HCT116 (cell line): ENCODE measurements around the gene CNTN4. TPM values are rescaled to one million over a fixed set of nuclear protein-coding genes. Genes with fewer than 3 reads are reported as not detected.

ENCODE experiments used
- ATAC-seq: fragments of 200-7000 bp; cut with Tn5 transposase; 2 replicates; pipeline ENCODE4 v1.9.1; 2020; ENCODE audit warnings: mild to moderate bottlenecking, moderate library complexity
- BruUV-seq: library from RNA; stranded (reverse); fragments of 400-500 nt; replicated peaks from 2 replicates; lab custom pipeline; 2021; lab: Mats Ljungman, UMichigan
- CTCF ChIA-PET: fragments of 300-600 bp; sonication (Branson Sonifier 250); formaldehyde crosslinking; loops from one replicate; lab custom pipeline; 2021; ENCODE audit warnings: antibody characterized with exemption; lab: Charles Lee
- POLR2A ChIA-PET: fragments of 300-600, 350-600 bp; sonication (Branson Sonifier 250); formaldehyde crosslinking; loops from one replicate; lab custom pipeline; 2021; ENCODE audit warnings: antibody characterized with exemption; lab: Charles Lee
- RAD21 ChIA-PET, 2 experiments: fragments of 300-600 bp; sonication (Branson Sonifier 250); formaldehyde crosslinking; loops; one replicate each; lab custom pipeline; 2023; ENCODE audit warnings: low total read pairs in 2 of 2; ENCODE audit not compliant: uncharacterized antibody in 2 of 2, unreplicated experiment in 2 of 2, low non-redundant PET in 1 of 2; lab: Charles Lee
- DNase-seq: peaks from one replicate; pipeline ENCODE4 v3.0.0-alpha.2; 2010; ENCODE audit warnings: low read depth, low spot score
- H2AFZ ChIP-seq: fragments of 200-600 bp; shearing (Covaris generic), sonication (generic); 2 replicates; pipeline ENCODE4 v1.6.1; 2017; ENCODE audit warnings: low read depth, mixed run types, mixed read lengths, antibody characterized with exemption, low read length; ENCODE audit not compliant: poor library complexity, severe bottlenecking
- H3K27ac ChIP-seq: 2 replicates; pipeline ENCODE4 v1.5.1; 2012; ENCODE audit warnings: low read depth, low read length
- H3K27me3 ChIP-seq: fragments of 200-600 bp; sonication (generic); 2 replicates; pipeline ENCODE4 v1.6.1; 2016; ENCODE audit warnings: mixed run types, low read length, mixed read lengths; ENCODE audit not compliant: insufficient read depth
- H3K36me3 ChIP-seq, 2 experiments: fragments of 200-500 bp in 1 of 2; fragments of 200-600 bp in 1 of 2; sonication (Bioruptor generic) in 1 of 2; sonication (generic) in 1 of 2; 2 replicates each; pipeline versions ENCODE4 v1.5.1 to v1.6.1; 2014 to 2016; ENCODE audit warnings: low read length in 2 of 2, inconsistent platforms in 1 of 2, mixed read lengths in 1 of 2, mixed run types in 1 of 2; ENCODE audit not compliant: insufficient read depth in 2 of 2, control insufficient read depth in 1 of 2
- H3K4me1 ChIP-seq, 2 experiments: fragments of 200-600 bp in 1 of 2; sonication (generic) in 1 of 2; 2 replicates each; pipeline versions ENCODE4 v1.5.1 to v1.6.1; 2012 to 2017; ENCODE audit warnings: low read length in 2 of 2, inconsistent platforms in 1 of 2, mild to moderate bottlenecking in 1 of 2, mixed read lengths in 1 of 2, mixed run types in 1 of 2, moderate library complexity in 1 of 2; ENCODE audit not compliant: insufficient read depth in 2 of 2, control insufficient read depth in 1 of 2
- H3K4me2 ChIP-seq: fragments of 200-600 bp; sonication (generic); 2 replicates; pipeline ENCODE4 v1.6.1; 2017; ENCODE audit warnings: mixed run types, low read length, mixed read lengths
- H3K4me3 ChIP-seq, 2 experiments: fragments of 200-600 bp in 1 of 2; sonication (generic) in 1 of 2; replicated peaks in 1 of 2; 2 replicates each; pipeline ENCODE4 v1.5.1; 2011 to 2016; ENCODE audit warnings: low read length in 2 of 2, control low read depth in 1 of 2, low read depth in 1 of 2, mild to moderate bottlenecking in 1 of 2, mixed read lengths in 1 of 2, mixed run types in 1 of 2
- H3K79me2 ChIP-seq: fragments of 200-600 bp; sonication (generic); 2 replicates; pipeline ENCODE4 v1.6.1; 2017; ENCODE audit warnings: mild to moderate bottlenecking, mixed run types, low read length, moderate library complexity, mixed read lengths; ENCODE audit not compliant: insufficient read depth
- H3K9ac ChIP-seq: fragments of 200-600 bp; sonication (generic); 2 replicates; pipeline ENCODE4 v1.6.1; 2016; ENCODE audit warnings: low read length, mixed read lengths
- H3K9me2 ChIP-seq: fragments of 200-600 bp; sonication (generic), shearing (Covaris generic); 2 replicates; pipeline ENCODE4 v1.6.1; 2017; ENCODE audit warnings: mixed run types, mild to moderate bottlenecking, moderate library complexity; ENCODE audit not compliant: insufficient read depth
- H3K9me3 ChIP-seq, 2 experiments: fragments of 200-500 bp in 1 of 2; fragments of 200-600 bp in 1 of 2; sonication (Bioruptor generic) in 1 of 2; sonication (generic) in 1 of 2; 2 replicates each; pipeline ENCODE4 v1.6.1; 2014 to 2017; ENCODE audit warnings: low read length in 2 of 2, mixed read lengths in 2 of 2, inconsistent platforms in 1 of 2, low read depth in 1 of 2, mild to moderate bottlenecking in 1 of 2, mixed run types in 1 of 2, moderate library complexity in 1 of 2; ENCODE audit not compliant: control insufficient read depth in 1 of 2, insufficient read depth in 1 of 2
- H4K20me1 ChIP-seq: fragments of 200-600 bp; sonication (generic), shearing (Covaris generic); 2 replicates; pipeline ENCODE4 v1.6.1; 2017; ENCODE audit warnings: mixed run types, mild to moderate bottlenecking, moderate library complexity; ENCODE audit not compliant: insufficient read depth
- CBX3 ChIP-seq: IDR thresholded peaks from 2 replicates; pipeline ENCODE4 v1.6.1; 2012; ENCODE audit warnings: low read depth
- CEBPB ChIP-seq: IDR thresholded peaks from 2 replicates; pipeline ENCODE4 v1.6.1; 2012; ENCODE audit warnings: low read depth
- EGR1 ChIP-seq: IDR thresholded peaks from 2 replicates; pipeline ENCODE4 v1.6.1; 2012; ENCODE audit warnings: low read depth
- ELF1 ChIP-seq: IDR thresholded peaks from 2 replicates; pipeline ENCODE4 v1.6.1; 2012; ENCODE audit warnings: low read depth, borderline replicate concordance
- EZH2 ChIP-seq: fragments of 200-600 bp; sonication (generic); IDR thresholded peaks from 2 replicates; pipeline ENCODE4 v1.6.1; 2017; ENCODE audit warnings: antibody characterized with exemption, mixed run types
- EZH2phosphoT487 ChIP-seq: fragments of 200-600 bp; IDR thresholded peaks from 2 replicates; pipeline ENCODE4 v1.6.1; 2018; ENCODE audit warnings: antibody characterized with exemption, borderline replicate concordance
- POLR2AphosphoS5 ChIP-seq: IDR thresholded peaks from 2 replicates; pipeline ENCODE4 v1.6.1; 2011; ENCODE audit warnings: mild to moderate bottlenecking, low read depth, low read length, moderate library complexity
- SIN3A ChIP-seq: IDR thresholded peaks from 2 replicates; pipeline ENCODE4 v1.6.1; 2012; ENCODE audit warnings: low read depth
- TCF7L2 ChIP-seq: IDR thresholded peaks from 2 replicates; pipeline ENCODE4 v1.7.0; 2011; ENCODE audit warnings: borderline replicate concordance, inconsistent platforms; ENCODE audit not compliant: insufficient read depth, insufficient read length; ENCODE audit errors: extremely low read depth
- YY1 ChIP-seq: IDR thresholded peaks from 2 replicates; pipeline ENCODE4 v1.6.1; 2011; ENCODE audit warnings: low read length, low read depth, moderate library complexity, mild to moderate bottlenecking; ENCODE audit not compliant: insufficient replicate concordance; ENCODE audit errors: extremely low read depth
- ZFX ChIP-seq: fragments of 450-650 bp; IDR thresholded peaks from 2 replicates; pipeline ENCODE4 v1.6.1; 2017
- intact Hi-C: fragments of 100-400 bp; cut with micrococcal nuclease; formaldehyde crosslinking; loops from 2 replicates; pipeline ENCODE4 v1.10.0; 2022
- total RNA-seq: library from RNA; stranded (reverse); gene quantifications from one replicate; pipeline ENCODE4 v1.2.1, GENCODE V29; 2021; ENCODE audit not compliant: unreplicated experiment
- TF ChIP-seq, protein P1 (sequence below): IDR thresholded peaks from 2 replicates; pipeline ENCODE4 v1.6.1; 2012
- TF ChIP-seq, protein P2 (sequence below): IDR thresholded peaks from 2 replicates; pipeline ENCODE4 v1.6.1; 2011; ENCODE audit warnings: mild to moderate bottlenecking, low read length, moderate library complexity; ENCODE audit not compliant: insufficient replicate concordance; ENCODE audit errors: extremely low read depth
- TF ChIP-seq, protein P3 (sequence below): IDR thresholded peaks from 2 replicates; pipeline ENCODE4 v1.6.1; 2012

The CNTN4 gene
- total RNA-seq, 1 experiment from 2014 or later: not detected

DNA sequence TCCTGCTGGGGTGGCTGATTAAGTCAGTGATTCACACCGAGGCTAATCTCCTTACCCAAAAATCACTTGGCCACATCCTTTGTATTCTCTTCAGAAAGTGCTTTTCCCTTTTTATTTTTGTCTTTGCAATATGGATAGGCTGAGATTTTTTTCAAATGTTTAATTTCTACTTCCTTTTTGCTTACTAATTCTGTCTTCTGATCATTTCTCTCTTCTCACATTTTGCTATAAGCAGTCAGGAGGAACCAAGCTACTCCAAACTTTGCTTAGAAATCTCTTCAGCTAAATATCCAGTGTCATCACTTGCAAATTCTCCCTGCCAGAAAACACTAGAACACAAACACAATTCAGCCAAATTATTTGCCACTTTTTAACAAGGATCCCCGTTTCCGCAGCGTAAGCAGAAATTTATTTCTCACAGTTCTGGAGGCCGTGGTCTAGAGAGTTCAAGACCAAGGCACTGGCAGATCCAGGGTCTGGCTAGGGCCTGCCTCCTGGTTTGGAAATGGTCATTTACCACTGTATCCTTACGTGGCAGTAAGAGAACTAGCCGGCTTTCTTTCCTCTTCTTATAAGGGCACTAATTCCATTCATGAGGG, 906.6 kb downstream of the CNTN4 start:
- Histone ChIP-seq H4K20me1 (no peaks in the 10 kb centered on the region), H3K4me2 (no peak overlapping the region), H3K27me3 (no peaks in the 10 kb centered on the region), H3K4me1 (no peaks in the 10 kb centered on the region), H3K27ac (no peak overlapping the region), H3K36me3 (no peaks in the 10 kb centered on the region), H3K9me3 (no peaks in the 10 kb centered on the region), H3K4me3 (no peak overlapping the region), H3K9ac (no peak overlapping the region), H3K9me2 (no peaks in the 10 kb centered on the region), H2AFZ (no peak overlapping the region), H3K79me2 (no peaks in the 10 kb centered on the region)
- POLR2A ChIA-PET: no interaction called here
- DNase-seq (no peak), ATAC-seq (no peak)
- CTCF ChIA-PET: no interaction called here
- BruUV-seq: no TSS peak
- no peak for TF ChIP-seq CBX3
- RAD21 ChIA-PET: no interaction called here
- intact Hi-C loops: no loop called here

DNA sequence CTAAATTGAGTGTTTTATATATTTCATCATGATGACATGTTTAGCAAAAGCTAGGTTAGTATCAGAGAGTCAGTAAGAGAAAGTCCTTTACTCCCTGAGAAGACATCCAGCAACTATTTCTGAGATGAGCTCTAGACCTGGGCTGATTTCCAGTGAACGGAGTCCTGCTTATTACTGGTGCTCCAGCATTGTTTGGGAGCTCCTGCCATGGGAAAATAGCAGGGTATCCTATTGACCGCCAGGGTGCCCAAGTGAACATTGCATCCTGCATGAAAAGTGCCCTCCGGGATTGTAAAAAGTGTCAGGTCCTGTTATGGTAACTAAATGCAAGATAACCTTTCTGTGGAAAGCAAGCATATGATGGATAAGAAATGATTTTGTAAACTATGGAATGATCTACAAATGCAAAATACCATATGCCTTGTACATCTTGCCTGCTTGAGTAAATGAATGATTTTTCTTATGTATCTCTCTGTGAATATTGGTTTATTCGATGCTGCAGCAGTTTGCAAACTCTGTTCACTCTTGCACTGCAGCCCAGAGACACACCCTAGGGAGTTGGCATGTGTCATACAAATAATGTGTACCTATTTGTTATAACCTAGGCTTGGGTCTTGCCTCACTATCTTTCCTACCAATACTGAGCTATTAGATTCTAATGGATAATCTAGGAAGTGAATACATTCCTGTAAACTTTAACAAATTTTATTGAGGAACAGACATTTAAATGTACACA, 914.8 kb downstream of the CNTN4 start:
- Histone ChIP-seq H3K9me2 (no peaks in the 10 kb centered on the region), H3K4me1 (no peaks in the 10 kb centered on the region), H3K9me3 (no peaks in the 10 kb centered on the region), H3K4me2 (no peak overlapping the region), H3K4me3 (no peak overlapping the region), H3K79me2 (no peaks in the 10 kb centered on the region), H4K20me1 (no peaks in the 10 kb centered on the region), H3K27me3 (no peaks in the 10 kb centered on the region), H3K27ac (no peak overlapping the region), H2AFZ (no peak overlapping the region), H3K36me3 (no peaks in the 10 kb centered on the region), H3K9ac (no peak overlapping the region)
- CTCF ChIA-PET: no interaction called here
- intact Hi-C loops: no loop called here
- POLR2A ChIA-PET: no interaction called here
- ATAC-seq (no peak), DNase-seq (no peak)
- BruUV-seq: no TSS peak
- RAD21 ChIA-PET: no interaction called here
- TF ChIP-seq POLR2AphosphoS5 (no peak), SIN3A (no peak), ZFX (no peak), ELF1 (no peak), TCF7L2 (no peak), CEBPB (no peak), EGR1 (no peak), CBX3 (no peak), YY1 (no peak), EZH2phosphoT487 (no peak), EZH2 (no peak)
- TF ChIP-seq, protein P1, sequence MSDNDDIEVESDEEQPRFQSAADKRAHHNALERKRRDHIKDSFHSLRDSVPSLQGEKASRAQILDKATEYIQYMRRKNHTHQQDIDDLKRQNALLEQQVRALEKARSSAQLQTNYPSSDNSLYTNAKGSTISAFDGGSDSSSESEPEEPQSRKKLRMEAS: no peak
- TF ChIP-seq, protein P2, sequence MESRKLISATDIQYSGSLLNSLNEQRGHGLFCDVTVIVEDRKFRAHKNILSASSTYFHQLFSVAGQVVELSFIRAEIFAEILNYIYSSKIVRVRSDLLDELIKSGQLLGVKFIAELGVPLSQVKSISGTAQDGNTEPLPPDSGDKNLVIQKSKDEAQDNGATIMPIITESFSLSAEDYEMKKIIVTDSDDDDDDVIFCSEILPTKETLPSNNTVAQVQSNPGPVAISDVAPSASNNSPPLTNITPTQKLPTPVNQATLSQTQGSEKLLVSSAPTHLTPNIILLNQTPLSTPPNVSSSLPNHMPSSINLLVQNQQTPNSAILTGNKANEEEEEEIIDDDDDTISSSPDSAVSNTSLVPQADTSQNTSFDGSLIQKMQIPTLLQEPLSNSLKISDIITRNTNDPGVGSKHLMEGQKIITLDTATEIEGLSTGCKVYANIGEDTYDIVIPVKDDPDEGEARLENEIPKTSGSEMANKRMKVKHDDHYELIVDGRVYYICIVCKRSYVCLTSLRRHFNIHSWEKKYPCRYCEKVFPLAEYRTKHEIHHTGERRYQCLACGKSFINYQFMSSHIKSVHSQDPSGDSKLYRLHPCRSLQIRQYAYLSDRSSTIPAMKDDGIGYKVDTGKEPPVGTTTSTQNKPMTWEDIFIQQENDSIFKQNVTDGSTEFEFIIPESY: no peak
- TF ChIP-seq, protein P3, sequence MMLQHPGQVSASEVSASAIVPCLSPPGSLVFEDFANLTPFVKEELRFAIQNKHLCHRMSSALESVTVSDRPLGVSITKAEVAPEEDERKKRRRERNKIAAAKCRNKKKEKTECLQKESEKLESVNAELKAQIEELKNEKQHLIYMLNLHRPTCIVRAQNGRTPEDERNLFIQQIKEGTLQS: no peak
